Esophagus muscularis mucosa (tissue), 4 donors: Measurements from ENCODE around the gene PITPNB. TPM values are rescaled to one million over a fixed set of nuclear protein-coding genes. Genes with fewer than 3 reads are reported as not detected.

Source experiments
- DNase-seq: peaks from one replicate; pipeline ENCODE4 v3.0.0-alpha.2; 2017; ENCODE audit errors: extremely low spot score
- H3K27ac ChIP-seq, 4 donors: fragments of 200-600 bp; sonication (generic); replicated peaks in 1 of 4; 1 replicate in 3 of 4; 2 replicates in 1 of 4; pipeline ENCODE4 v1.5.1; 2016 to 2019; ENCODE audit warnings: mild to moderate bottlenecking in 1 of 4
- H3K27me3 ChIP-seq, 4 donors: fragments of 200-600 bp; sonication (generic); one replicate each; pipeline versions ENCODE4 v1.5.1 to v1.6.0; 2016 to 2019
- H3K36me3 ChIP-seq, 4 donors: fragments of 200-600 bp; sonication (generic); one replicate each; pipeline ENCODE4 v1.5.1; 2016 to 2019
- H3K4me1 ChIP-seq, 4 donors: fragments of 200-600 bp; sonication (generic); one replicate each; pipeline ENCODE4 v1.5.1; 2016 to 2019
- H3K4me3 ChIP-seq, 4 donors: fragments of 200-600 bp; sonication (generic); 1 replicate in 2 of 4; 2 replicates in 2 of 4; pipeline ENCODE4 v1.5.1; 2016 to 2019; ENCODE audit warnings: mild to moderate bottlenecking in 4 of 4, moderate library complexity in 1 of 4
- H3K9me3 ChIP-seq, 4 donors: fragments of 200-600 bp; sonication (generic); 1 replicate in 3 of 4; 2 replicates in 1 of 4; pipeline ENCODE4 v1.5.1; 2016 to 2019
- EP300 ChIP-seq: sonication (generic); formaldehyde crosslinking; IDR thresholded peaks from one replicate; pipeline ENCODE4 v1.6.1; 2017; ENCODE audit warnings: antibody characterized with exemption
- POLR2A ChIP-seq: fragments of 450-650 bp; IDR thresholded peaks from one replicate; pipeline ENCODE4 v1.6.1; 2017; ENCODE audit warnings: antibody characterized with exemption, moderate library complexity, mild to moderate bottlenecking, low read depth
- POLR2AphosphoS5 ChIP-seq, 2 donors: sonication (generic); formaldehyde crosslinking; IDR thresholded peaks; one replicate each; pipeline ENCODE4 v1.6.1; 2017; ENCODE audit warnings: antibody characterized with exemption in 2 of 2
- WGBS: methylation state at CpG from one replicate; pipeline ENCODE4 v1.1.5; 2018; 5-methylcytosine and 5-hydroxymethylcytosine counted together
- intact Hi-C: fragments of 100-400 bp; cut with DNase I; formaldehyde crosslinking; loops from one replicate; pipeline ENCODE4 v1.15.1; 2023
- total RNA-seq, 4 donors: library from RNA; depleted of rRNA; stranded (reverse); fragments of >200 nt; gene quantifications; one replicate each; pipeline versions ENCODE4 v1.1.0 to v1.2.1, GENCODE V29; 2016
- TF ChIP-seq, protein P1 (sequence below), 3 experiments: fragments of 200-600 bp in 2 of 3; fragments of 450-650 bp in 1 of 3; sonication (generic) in 2 of 3; IDR thresholded peaks; one replicate each; pipeline ENCODE4 v1.5.1; 2017 to 2019; ENCODE audit warnings: antibody characterized with exemption in 3 of 3, mild to moderate bottlenecking in 2 of 3, moderate library complexity in 1 of 3

PITPNB gene
- total RNA-seq, 4 donors from 2014 or later: 70.3 to 99.7 (median 89.3) TPM

GRCh38 chr22:27892811-27893210 lies 26.2 kb downstream of the PITPNB start:
- H3K27ac ChIP-seq: peak overlapping the region; percentile 50 to 64 (median 60)
- H3K9me3 ChIP-seq: no peaks in the 10 kb centered on the region
- H3K4me3 ChIP-seq: no peak overlapping the region
- DNase-seq: no peak
- intact Hi-C loops: no loop called here
- no peaks in the 10 kb centered on the region for H3K27me3 ChIP-seq
- WGBS: 60% methylated on average over 5 of the region's 5 CpGs
- peaks cover 13 to 96% (median 79%) of the 10 kb centered on the region in 4 donors for H3K36me3 ChIP-seq
- TF ChIP-seq EP300 (no peak), POLR2AphosphoS5 (IDR thresholded peaks at IDR 0.05) (peak in 1 of 2 donors; percentile 42)
- TF ChIP-seq, protein P1, sequence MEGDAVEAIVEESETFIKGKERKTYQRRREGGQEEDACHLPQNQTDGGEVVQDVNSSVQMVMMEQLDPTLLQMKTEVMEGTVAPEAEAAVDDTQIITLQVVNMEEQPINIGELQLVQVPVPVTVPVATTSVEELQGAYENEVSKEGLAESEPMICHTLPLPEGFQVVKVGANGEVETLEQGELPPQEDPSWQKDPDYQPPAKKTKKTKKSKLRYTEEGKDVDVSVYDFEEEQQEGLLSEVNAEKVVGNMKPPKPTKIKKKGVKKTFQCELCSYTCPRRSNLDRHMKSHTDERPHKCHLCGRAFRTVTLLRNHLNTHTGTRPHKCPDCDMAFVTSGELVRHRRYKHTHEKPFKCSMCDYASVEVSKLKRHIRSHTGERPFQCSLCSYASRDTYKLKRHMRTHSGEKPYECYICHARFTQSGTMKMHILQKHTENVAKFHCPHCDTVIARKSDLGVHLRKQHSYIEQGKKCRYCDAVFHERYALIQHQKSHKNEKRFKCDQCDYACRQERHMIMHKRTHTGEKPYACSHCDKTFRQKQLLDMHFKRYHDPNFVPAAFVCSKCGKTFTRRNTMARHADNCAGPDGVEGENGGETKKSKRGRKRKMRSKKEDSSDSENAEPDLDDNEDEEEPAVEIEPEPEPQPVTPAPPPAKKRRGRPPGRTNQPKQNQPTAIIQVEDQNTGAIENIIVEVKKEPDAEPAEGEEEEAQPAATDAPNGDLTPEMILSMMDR (IDR thresholded peaks at IDR 0.05): no peak
- peaks cover 31 to 46% (median 34%) of the 10 kb centered on the region in 4 donors for H3K4me1 ChIP-seq

DNA sequence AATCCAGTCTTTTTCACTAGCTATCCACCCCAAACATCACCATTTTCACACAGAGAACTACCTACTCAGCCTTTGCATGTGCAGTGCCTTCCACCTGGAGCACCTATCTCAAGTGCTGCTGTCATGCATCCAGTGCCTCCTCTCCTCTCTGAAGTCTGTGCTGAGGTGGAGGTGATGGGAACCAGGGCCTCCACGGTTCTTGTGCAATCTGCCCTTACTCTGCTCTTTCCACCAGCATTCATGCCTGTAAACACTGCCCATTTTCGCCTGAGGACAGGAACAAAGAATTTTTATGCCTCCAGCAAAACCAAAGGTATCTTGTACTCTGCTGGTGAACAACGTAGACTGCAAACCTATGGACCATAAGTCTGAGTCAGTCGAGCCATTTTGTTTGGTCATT lies 27.0 kb downstream of the PITPNB start:
- peak overlapping the region; percentile 50 to 64 (median 60) for H3K27ac ChIP-seq
- TF ChIP-seq POLR2AphosphoS5 (IDR thresholded peaks at IDR 0.05): peak; percentile 33 to 44
- TF ChIP-seq, protein P1 (IDR thresholded peaks at IDR 0.05): no peak
- no peaks in the 10 kb centered on the region for H3K27me3 ChIP-seq
- WGBS: 86% methylated on average over 4 of the region's 4 CpGs
- no peak for DNase-seq
- H3K9me3 ChIP-seq: no peaks in the 10 kb centered on the region
- peaks cover 38 to 54% (median 42%) of the 10 kb centered on the region in 4 donors for H3K4me1 ChIP-seq
- intact Hi-C loops: no loop called here
- H3K36me3 ChIP-seq: peaks cover 13 to 94% (median 77%) of the 10 kb centered on the region in 4 donors
- H3K4me3 ChIP-seq: no peak overlapping the region

GRCh38 chr22:27888310-27888709 lies 30.7 kb downstream of the PITPNB start:
- TF ChIP-seq, protein P1 (IDR thresholded peaks at IDR 0.05): no peak
- TF ChIP-seq POLR2A (no peak), POLR2AphosphoS5 (IDR thresholded peaks at IDR 0.05) (no peak), EP300 (no peak)
- Histone ChIP-seq H3K27me3 (no peaks in the 10 kb centered on the region), H3K4me1 (peaks cover 40 to 86% (median 75%) of the 10 kb centered on the region in 4 donors), H3K27ac (peak overlapping the region in 3 of 4 donors; percentile 29 to 84 (median 83)), H3K36me3 (peaks cover 5 to 67% (median 52%) of the 10 kb centered on the region in 4 donors), H3K9me3 (no peaks in the 10 kb centered on the region), H3K4me3 (no peak overlapping the region)
- intact Hi-C loops: no loop called here
- DNase-seq: no peak
- WGBS: 92% methylated on average over 1 of the region's 1 CpG

DNA sequence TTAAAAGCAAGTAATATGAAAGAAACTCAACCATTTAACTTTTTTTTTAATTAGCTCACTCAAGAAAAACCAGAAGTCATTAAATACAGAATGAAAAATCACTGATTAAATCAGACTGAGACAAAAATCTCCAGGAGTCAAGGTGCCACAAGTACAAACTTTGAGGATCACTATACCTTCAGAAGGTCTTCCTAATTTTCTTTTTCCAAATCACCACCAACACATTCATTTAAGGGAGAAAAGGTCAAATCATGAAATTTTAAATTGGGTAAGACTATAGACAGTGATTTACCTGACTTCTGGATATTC lies 32.3 kb downstream of the PITPNB start:
- Histone ChIP-seq H3K4me3 (no peak overlapping the region), H3K9me3 (no peaks in the 10 kb centered on the region), H3K27ac (peak overlapping the region; percentile 74 to 85 (median 84)), H3K27me3 (no peaks in the 10 kb centered on the region), H3K36me3 (peaks cover 4 to 52% (median 43%) of the 10 kb centered on the region in 4 donors), H3K4me1 (peaks cover 42 to 86% (median 83%) of the 10 kb centered on the region in 4 donors)
- DNase-seq: no peak
- TF ChIP-seq POLR2A: no peak
- no peak for TF ChIP-seq POLR2AphosphoS5 (IDR thresholded peaks at IDR 0.05)
- TF ChIP-seq, protein P1 (IDR thresholded peaks at IDR 0.05): no peak
- no peak for TF ChIP-seq EP300
- intact Hi-C loops: loop anchor here (2.0 kb wide), 1 partner anchor 122 kb away; no protein-coding TSS in a partner anchor
